WERI-Rb-1 (cell line): ENCODE results near the gene TUBGCP3.
"Not testable (repeated sequence)": the region's sequence is repeated elsewhere in the genome, so short reads cannot be mapped to it uniquely, and the experiment has no call there.

ENCODE experiments used
- DNase-seq: peaks from one replicate; pipeline ENCODE4 v3.0.0-alpha.2; 2020
- H3K27ac ChIP-seq: fragments of 250-450 bp; sonication (Bioruptor Pico); 2 replicates; pipeline ENCODE4 v1.5.1; 2020; ENCODE audit warnings: mild to moderate bottlenecking, moderate library complexity
- H3K27me3 ChIP-seq: fragments of 250-450 bp; sonication (Bioruptor Pico); 2 replicates; pipeline ENCODE4 v1.5.1; 2021; ENCODE audit warnings: mild to moderate bottlenecking, low read depth, moderate library complexity; ENCODE audit not compliant: insufficient read depth, severe bottlenecking
- H3K36me3 ChIP-seq: fragments of 250-450 bp; sonication (Bioruptor Pico); 2 replicates; pipeline ENCODE4 v1.5.1; 2020; ENCODE audit warnings: mild to moderate bottlenecking, moderate library complexity
- H3K4me3 ChIP-seq: 2 replicates; pipeline ENCODE4 v1.5.1; 2011; ENCODE audit warnings: low read depth, mild to moderate bottlenecking, control low read depth, low read length
- H3K9me3 ChIP-seq: fragments of 250-450 bp; sonication (Bioruptor Pico); 2 replicates; pipeline ENCODE4 v1.5.1; 2021; ENCODE audit warnings: mild to moderate bottlenecking, moderate library complexity; ENCODE audit not compliant: severe bottlenecking
- TF ChIP-seq, protein P1 (sequence below): IDR thresholded peaks from 2 replicates; pipeline ENCODE4 v1.5.1; 2011; ENCODE audit warnings: low read depth, mild to moderate bottlenecking, control low read depth, inconsistent platforms, low read length

TUBGCP3 gene, protein sequence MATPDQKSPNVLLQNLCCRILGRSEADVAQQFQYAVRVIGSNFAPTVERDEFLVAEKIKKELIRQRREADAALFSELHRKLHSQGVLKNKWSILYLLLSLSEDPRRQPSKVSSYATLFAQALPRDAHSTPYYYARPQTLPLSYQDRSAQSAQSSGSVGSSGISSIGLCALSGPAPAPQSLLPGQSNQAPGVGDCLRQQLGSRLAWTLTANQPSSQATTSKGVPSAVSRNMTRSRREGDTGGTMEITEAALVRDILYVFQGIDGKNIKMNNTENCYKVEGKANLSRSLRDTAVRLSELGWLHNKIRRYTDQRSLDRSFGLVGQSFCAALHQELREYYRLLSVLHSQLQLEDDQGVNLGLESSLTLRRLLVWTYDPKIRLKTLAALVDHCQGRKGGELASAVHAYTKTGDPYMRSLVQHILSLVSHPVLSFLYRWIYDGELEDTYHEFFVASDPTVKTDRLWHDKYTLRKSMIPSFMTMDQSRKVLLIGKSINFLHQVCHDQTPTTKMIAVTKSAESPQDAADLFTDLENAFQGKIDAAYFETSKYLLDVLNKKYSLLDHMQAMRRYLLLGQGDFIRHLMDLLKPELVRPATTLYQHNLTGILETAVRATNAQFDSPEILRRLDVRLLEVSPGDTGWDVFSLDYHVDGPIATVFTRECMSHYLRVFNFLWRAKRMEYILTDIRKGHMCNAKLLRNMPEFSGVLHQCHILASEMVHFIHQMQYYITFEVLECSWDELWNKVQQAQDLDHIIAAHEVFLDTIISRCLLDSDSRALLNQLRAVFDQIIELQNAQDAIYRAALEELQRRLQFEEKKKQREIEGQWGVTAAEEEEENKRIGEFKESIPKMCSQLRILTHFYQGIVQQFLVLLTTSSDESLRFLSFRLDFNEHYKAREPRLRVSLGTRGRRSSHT

DNA sequence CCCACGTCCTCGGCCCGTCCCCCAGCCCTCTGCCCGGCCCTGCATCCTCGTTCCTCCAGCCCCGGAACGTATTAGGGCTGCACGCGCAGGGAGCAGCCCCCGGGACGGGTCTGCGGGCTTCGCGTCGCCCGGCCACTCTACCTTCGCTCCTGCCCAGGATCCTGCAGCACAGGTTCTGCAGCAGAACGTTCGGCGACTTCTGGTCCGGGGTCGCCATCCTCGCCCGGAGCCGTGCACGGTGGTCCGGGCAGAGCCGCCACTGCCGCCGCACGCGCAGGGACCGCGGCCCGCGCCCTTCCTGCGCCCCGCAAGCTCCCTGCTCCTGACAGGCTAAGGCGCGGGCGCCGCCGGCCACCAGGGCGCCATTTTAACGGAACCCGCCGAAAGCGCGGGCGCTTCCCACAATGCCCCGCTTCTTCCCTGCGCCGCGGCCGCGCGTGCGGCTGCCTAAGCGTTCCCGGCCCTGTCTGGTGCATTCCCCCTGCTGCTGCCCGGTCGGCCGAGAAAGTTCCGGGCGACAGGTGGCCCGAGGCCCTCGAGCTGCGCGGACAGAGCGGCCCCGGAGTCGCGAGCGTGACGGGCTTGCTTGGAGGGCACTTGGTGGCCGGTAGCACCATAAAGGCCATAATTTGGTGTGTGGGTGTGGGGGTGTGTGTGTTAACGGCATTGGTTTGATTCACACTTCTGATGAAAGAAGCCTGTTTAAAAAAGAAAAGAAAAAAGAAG, at the start of gene TUBGCP3:
Gene TUBGCP3 (minus strand): TSS at position 390 of the 726 bp plus-strand sequence. CDS start 173 bp downstream, at position 217.
- Histone ChIP-seq H3K4me3 (peak within 1 kb of the TSS; percentile 93), H3K36me3 (peaks cover 34% of the 10 kb centered on the region), H3K27me3 (no peaks in the 10 kb centered on the region), H3K9me3 (peaks cover 7% of the 10 kb centered on the region), H3K27ac (peak within 1 kb of the TSS; percentile 98)
- peak; percentile 96 for DNase-seq
- TF ChIP-seq, protein P1, sequence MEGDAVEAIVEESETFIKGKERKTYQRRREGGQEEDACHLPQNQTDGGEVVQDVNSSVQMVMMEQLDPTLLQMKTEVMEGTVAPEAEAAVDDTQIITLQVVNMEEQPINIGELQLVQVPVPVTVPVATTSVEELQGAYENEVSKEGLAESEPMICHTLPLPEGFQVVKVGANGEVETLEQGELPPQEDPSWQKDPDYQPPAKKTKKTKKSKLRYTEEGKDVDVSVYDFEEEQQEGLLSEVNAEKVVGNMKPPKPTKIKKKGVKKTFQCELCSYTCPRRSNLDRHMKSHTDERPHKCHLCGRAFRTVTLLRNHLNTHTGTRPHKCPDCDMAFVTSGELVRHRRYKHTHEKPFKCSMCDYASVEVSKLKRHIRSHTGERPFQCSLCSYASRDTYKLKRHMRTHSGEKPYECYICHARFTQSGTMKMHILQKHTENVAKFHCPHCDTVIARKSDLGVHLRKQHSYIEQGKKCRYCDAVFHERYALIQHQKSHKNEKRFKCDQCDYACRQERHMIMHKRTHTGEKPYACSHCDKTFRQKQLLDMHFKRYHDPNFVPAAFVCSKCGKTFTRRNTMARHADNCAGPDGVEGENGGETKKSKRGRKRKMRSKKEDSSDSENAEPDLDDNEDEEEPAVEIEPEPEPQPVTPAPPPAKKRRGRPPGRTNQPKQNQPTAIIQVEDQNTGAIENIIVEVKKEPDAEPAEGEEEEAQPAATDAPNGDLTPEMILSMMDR: no peak

DNA sequence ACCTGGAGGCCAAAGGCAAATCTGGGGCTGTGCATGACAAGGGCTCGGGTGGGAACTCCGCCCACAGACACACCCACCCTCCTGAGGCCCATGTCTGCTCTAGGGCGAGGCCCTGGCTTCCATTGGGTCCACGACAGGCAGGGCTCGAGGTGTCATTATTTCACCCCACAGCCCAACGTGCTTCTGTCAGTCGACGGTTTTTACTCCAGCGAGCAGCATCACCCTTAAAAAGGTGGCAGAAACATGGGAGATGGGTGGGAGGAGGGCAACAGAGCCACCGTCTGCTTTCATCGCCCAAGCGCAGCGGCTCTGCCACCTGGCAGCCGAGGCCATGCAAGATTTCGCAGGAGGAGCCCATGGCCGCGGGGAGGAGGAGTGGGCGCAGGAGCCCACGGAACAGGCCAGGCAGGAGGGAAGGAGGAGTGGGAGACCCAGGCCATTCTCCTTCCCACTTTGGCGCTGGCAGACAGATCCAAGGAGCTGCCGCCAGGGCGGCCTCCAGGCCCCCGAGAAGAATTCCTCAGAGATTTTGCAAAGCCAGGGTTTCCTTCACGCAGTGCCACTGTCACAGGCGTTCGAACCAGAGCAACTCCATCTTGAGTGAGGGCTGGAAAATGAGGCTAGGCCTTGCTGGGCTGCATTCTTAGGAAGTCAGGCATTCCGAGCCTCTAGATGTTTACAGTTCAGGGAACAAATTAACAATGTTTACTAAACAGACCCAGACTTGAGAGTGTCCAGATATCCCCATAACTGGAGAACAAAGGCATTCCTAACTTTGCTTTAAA, 49.3 kb upstream of the TUBGCP3 start:
- H3K36me3 ChIP-seq: no peaks in the 10 kb centered on the region
- no peak for DNase-seq
- peaks cover 7% of the 10 kb centered on the region for H3K27me3 ChIP-seq
- no peak overlapping the region for H3K27ac ChIP-seq
- TF ChIP-seq, protein P1: no peak
- no peaks in the 10 kb centered on the region for H3K9me3 ChIP-seq
- H3K4me3 ChIP-seq: no peak overlapping the region

DNA sequence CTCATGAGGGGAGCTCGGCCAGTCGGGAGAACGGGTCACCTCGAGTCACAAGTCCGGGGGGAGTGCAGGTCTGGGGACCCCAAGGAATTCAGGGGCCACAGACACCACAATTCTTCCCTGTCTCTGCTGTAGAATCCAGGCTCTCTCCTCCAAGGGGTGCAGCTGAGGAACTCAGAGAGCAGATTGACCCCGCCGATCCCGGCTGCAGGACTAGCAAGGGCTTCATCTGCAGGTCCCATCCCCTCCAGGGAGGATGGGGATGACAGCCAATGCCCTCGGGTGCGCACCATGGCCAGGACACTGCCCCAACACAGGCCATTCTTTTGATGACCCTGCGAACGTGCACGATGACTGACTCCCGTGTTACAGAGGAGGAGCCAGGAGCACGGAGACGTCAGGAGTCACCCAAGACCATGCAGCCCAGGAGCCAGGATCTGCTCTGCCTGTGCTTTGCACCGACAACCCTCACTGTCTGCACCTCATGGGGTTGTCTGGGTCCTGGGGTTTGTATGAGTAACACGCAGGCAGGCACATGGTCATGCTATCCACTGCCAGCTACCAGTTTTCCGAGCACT, 48.5 kb upstream of the TUBGCP3 start:
- Histone ChIP-seq H3K4me3 (no peak overlapping the region), H3K27ac (no peak overlapping the region), H3K9me3 (no peaks in the 10 kb centered on the region), H3K36me3 (no peaks in the 10 kb centered on the region), H3K27me3 (peaks cover 7% of the 10 kb centered on the region)
- no peak for DNase-seq
- TF ChIP-seq, protein P1: no peak

DNA sequence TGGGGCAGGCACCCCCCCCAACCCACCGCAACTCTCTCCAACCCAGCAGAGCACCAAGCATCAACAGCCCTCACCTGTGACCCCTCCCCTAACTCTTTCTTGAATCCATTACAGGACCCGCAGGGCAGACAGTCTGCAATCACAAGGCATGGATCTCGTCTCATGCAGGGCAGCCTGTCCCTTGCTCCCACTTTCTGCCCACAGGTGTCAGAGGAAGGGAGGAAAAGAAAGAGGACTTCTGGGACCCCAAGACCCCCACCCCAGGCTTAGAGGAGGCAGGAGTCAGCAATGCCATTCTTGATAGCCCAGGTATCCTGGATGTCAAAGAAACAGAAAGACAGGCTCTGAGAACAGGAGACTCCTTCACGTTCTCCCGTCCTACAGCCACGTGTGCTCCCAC, 47.4 kb upstream of the TUBGCP3 start:
- no peaks in the 10 kb centered on the region for H3K36me3 ChIP-seq
- no peak overlapping the region for H3K27ac ChIP-seq
- peaks cover 7% of the 10 kb centered on the region for H3K27me3 ChIP-seq
- H3K9me3 ChIP-seq: no peaks in the 10 kb centered on the region
- DNase-seq: no peak
- TF ChIP-seq, protein P1: no peak
- H3K4me3 ChIP-seq: 0 out of 2 replicates have a peak overlapping the region, but pooled peaks have one; percentile 0

DNA sequence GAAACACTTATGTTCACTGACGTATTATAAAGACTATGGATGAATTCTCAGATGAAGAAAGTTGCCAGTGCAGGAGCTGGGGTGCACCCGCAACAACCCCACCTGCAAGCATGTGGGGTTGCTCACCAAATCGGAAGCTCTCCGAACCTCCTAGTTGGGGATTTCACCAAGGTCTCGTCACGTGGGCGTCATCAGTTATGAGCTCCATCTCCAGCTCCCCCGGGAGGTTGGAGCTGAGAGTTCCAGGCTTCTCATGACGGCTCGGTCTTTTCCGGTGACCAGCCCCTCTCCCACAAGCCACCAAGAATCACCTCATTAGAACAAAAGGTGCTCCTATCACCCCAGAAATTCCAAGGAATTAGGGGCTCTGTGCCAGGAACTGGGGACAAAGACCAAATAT, 46.1 kb upstream of the TUBGCP3 start:
- H3K4me3 ChIP-seq: no peak overlapping the region
- DNase-seq: no peak
- H3K27me3 ChIP-seq: no peaks in the 10 kb centered on the region
- TF ChIP-seq, protein P1: no peak
- H3K27ac ChIP-seq: no peak overlapping the region
- H3K9me3 ChIP-seq: no peaks in the 10 kb centered on the region
- H3K36me3 ChIP-seq: no peaks in the 10 kb centered on the region

DNA sequence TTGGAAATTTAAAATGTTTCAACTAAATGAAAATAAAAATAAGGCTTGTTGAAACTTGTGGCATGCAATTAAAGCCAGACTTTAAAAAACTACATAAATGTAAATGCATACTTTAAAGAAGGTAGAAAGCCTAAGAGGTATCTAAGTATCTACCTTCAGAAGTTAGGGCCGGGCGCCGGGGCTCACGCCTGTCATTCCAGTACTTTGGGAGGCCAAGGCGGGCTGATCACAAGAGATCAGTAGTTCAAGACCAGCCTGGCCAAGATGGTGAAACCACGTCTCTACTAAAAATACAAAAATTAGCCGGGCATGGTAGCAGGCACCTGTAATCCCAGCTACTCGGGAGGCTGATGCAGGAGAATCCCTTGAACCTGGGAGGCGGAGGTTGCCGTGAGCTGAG, 42.3 kb upstream of the TUBGCP3 start:
- DNase-seq, H3K27ac ChIP-seq, H3K27me3 ChIP-seq, H3K36me3 ChIP-seq, H3K9me3 ChIP-seq, H3K4me3 ChIP-seq: not testable (repeated sequence)
